Mucosa of descending colon (tissue), 3 donors: Measurements from ENCODE around the gene TBX19. TPM values are rescaled to one million over a fixed set of nuclear protein-coding genes. Genes with fewer than 3 reads are reported as not detected.

Experiments used
- ATAC-seq: fragments of 200-7000 bp; cut with Tn5 transposase; one replicate; pipeline ENCODE4 v1.9.1; 2020; ENCODE audit warnings: mild to moderate bottlenecking, moderate library complexity
- DNase-seq, 3 donors: peaks; one replicate each; pipeline ENCODE4 v3.0.0-alpha.2; 2020
- H3K36me3 ChIP-seq: fragments of 200-600 bp; one replicate; pipeline ENCODE4 v1.8.0; 2021; ENCODE audit warnings: low read depth, mild to moderate bottlenecking
- H3K4me1 ChIP-seq: fragments of 200-600 bp; one replicate; pipeline ENCODE4 v1.8.0; 2021; ENCODE audit warnings: low read depth, mild to moderate bottlenecking
- H3K4me3 ChIP-seq: fragments of 200-600 bp; one replicate; pipeline ENCODE4 v1.8.0; 2021; ENCODE audit warnings: mild to moderate bottlenecking
- H3K9me3 ChIP-seq: fragments of 200-600 bp; one replicate; pipeline ENCODE4 v1.8.0; 2021; ENCODE audit warnings: mild to moderate bottlenecking
- intact Hi-C, 2 donors: fragments of 100-400 bp; cut with DNase I in 1 of 2; cut with micrococcal nuclease in 1 of 2; formaldehyde crosslinking; loops; one replicate each; pipeline versions ENCODE4 v1.11.0 to v1.11.1; 2022; cut with DNase I, micrococcal nuclease
- total RNA-seq, 3 donors: library from RNA; stranded (reverse); fragmentation: NEBNext Ultra II Directional in 2 of 3; extraction: Animal tissue kit (Norgen Biotek cat#: 25700) in 2 of 3; gene quantifications; one replicate each; pipeline versions ENCODE4 v1.2.1 to v1.2.4, GENCODE V29; 2021 to 2023
- TF ChIP-seq, protein P1 (sequence below): fragments of 200-600 bp; IDR thresholded peaks from one replicate; pipeline ENCODE4 v1.8.0; 2022; ENCODE audit warnings: antibody characterized with exemption, mild to moderate bottlenecking
- donor health status: DM: no; HTN: no; CAD: no; lungs with moderate emphysema.
- donor health status: DM: no; HTN: no; CAD: no.
- donor health status: DM: no; HTN: yes; CAD: no.

The TBX19 gene
- total RNA-seq, 3 donors from 2014 or later = 1.1 to 2.6 (median 2.3) TPM

DNA sequence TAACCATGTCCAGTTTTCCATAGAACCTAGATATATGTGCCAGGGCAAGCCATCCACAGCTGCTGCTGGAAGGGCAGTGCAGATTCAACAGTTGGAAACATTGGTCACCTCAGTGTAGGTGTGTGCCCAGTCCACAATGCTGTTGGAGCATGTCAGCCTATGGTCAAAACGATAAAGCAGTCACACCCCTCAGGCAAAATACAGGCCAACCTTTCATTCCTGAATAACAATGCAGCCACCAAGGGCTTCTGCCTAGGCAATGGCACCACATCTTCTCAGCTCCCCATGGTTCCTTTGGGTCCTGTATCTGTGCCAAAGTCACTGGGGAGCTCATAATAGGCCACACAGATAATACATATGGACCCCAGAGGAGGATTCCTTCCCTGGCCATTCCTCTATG is 15.1 kb upstream of the TBX19 start:
- no peaks in the 10 kb centered on the region for H3K9me3 ChIP-seq
- intact Hi-C loops = no loop called here
- H3K36me3 ChIP-seq = no peaks in the 10 kb centered on the region
- DNase-seq = no peak
- no peaks in the 10 kb centered on the region for H3K4me1 ChIP-seq
- TF ChIP-seq, protein P1, sequence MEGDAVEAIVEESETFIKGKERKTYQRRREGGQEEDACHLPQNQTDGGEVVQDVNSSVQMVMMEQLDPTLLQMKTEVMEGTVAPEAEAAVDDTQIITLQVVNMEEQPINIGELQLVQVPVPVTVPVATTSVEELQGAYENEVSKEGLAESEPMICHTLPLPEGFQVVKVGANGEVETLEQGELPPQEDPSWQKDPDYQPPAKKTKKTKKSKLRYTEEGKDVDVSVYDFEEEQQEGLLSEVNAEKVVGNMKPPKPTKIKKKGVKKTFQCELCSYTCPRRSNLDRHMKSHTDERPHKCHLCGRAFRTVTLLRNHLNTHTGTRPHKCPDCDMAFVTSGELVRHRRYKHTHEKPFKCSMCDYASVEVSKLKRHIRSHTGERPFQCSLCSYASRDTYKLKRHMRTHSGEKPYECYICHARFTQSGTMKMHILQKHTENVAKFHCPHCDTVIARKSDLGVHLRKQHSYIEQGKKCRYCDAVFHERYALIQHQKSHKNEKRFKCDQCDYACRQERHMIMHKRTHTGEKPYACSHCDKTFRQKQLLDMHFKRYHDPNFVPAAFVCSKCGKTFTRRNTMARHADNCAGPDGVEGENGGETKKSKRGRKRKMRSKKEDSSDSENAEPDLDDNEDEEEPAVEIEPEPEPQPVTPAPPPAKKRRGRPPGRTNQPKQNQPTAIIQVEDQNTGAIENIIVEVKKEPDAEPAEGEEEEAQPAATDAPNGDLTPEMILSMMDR = no peak
- no peak overlapping the region for H3K4me3 ChIP-seq
- ATAC-seq = no peak

DNA sequence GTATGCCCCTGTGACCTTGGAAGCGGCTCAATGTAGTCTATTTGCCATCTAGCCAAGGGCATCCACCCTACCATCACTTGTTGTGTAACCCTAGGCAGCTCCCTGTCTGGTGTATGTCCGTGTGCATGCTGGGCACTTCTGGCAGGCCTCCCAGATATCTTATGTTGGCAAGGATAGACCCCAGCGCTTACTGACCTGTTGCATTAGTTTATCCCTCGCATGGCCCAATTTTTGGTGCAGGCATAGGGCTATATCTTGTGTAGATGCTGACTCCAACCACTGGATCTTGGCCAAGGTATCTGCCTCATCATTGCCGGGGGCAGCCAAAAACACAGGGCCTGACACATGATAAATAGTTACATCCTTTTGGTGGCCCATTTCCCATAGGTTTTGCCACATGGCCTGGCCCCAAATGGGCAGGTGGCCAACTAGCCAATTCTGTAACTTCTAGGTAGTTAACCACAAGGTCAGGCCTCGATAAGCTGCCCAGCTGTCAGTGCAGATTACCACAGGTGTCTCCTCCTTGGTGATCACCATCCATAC is 14.0 kb upstream of the TBX19 start:
- Histone ChIP-seq H3K36me3 (no peaks in the 10 kb centered on the region), H3K4me1 (no peaks in the 10 kb centered on the region), H3K9me3 (no peaks in the 10 kb centered on the region), H3K4me3 (no peak overlapping the region)
- intact Hi-C loops = no loop called here
- TF ChIP-seq, protein P1 = no peak
- no peak for DNase-seq
- no peak for ATAC-seq

DNA sequence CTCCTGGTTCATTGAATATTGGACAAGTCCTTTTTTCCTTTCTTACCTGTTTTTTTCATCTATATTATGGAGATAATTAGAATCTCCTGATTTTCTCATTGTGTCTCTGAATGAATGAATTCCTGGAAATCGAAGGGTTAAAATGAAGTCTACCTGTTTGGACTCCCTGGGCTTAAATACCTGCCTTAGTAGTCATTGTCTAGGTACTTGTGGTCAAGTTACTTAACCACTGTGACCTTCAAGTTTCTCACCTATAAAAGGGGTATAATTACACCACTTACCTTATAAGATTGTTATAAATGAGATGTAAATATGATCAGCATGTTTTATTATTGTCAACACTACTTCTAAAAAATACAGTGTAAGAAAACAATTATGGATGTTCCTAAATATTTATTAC is 9.0 kb upstream of the TBX19 start:
- Histone ChIP-seq H3K4me1 (no peaks in the 10 kb centered on the region), H3K36me3 (no peaks in the 10 kb centered on the region), H3K9me3 (no peaks in the 10 kb centered on the region), H3K4me3 (no peak overlapping the region)
- ATAC-seq (no peak), DNase-seq (no peak)
- intact Hi-C loops = no loop called here
- TF ChIP-seq, protein P1 = no peak

DNA sequence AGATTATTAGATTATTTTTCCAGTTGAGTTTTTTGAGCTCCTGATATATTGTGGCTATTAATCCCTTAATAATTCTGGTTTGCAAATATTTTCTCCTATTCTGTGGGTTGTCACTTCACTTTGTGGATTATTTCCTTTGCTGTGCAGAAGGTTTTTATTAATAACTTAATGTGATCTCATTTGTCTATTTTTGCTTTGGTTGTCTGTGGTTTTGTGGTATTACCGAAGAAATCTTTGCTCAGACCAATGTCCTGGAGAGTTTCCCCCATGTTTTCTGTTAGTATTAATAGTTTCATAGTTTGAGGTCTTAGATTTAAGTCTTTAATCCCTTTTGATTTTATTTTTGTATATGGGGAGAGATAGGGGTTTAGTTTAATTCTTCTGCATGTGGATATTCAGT is 7.1 kb upstream of the TBX19 start:
- H3K4me1 ChIP-seq = no peaks in the 10 kb centered on the region
- ATAC-seq (no peak), DNase-seq (no peak)
- no peak overlapping the region for H3K4me3 ChIP-seq
- H3K9me3 ChIP-seq = no peaks in the 10 kb centered on the region
- TF ChIP-seq, protein P1 = no peak
- no peaks in the 10 kb centered on the region for H3K36me3 ChIP-seq
- intact Hi-C loops = no loop called here

DNA sequence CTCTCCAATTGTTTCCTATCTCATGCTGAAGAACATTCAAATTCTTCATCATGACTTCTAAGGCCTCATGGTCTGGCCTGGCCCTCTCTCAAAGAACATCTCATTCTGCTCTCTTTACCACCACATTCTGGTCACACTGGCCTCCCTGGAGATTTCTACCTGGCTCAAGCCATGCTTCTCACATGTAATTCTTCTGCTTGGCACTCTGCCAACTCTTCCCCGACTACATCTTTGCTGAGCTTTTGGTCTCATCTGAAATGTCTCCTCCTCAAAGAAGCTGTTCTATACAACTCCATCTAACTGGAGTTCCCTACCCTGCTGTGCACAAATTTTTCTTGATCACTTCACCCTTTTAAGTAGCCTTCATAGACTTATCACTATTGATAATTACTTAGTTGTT is 1.4 kb upstream of the TBX19 start:
- TF ChIP-seq, protein P1 = no peak
- Histone ChIP-seq H3K9me3 (no peaks in the 10 kb centered on the region), H3K4me3 (no peak overlapping the region), H3K4me1 (no peaks in the 10 kb centered on the region), H3K36me3 (no peaks in the 10 kb centered on the region)
- DNase-seq = no peak
- intact Hi-C loops = no loop called here
- no peak for ATAC-seq
